GM12878 (cell line): Measurements from ENCODE around the gene ATG4B. TPM values are rescaled to one million over a fixed set of nuclear protein-coding genes. Genes with fewer than 3 reads are reported as not detected.

Source experiments
- ATAC-seq: fragments of 200-7000 bp; cut with Tn5 transposase; 3 replicates; pipeline ENCODE4 v1.9.1; 2020; ENCODE audit warnings: mild to moderate bottlenecking, moderate library complexity
- BruUV-seq: library from RNA; stranded (reverse); fragments of 400-500 nt; replicated peaks from 2 replicates; lab custom pipeline; 2021; lab: Mats Ljungman, UMichigan
- CTCF ChIA-PET: fragments of 300-600 bp; sonication (Branson Sonifier 250); formaldehyde crosslinking; extraction: SDS; loops from one replicate; lab custom pipeline; 2021; ENCODE audit warnings: inconsistent platforms; lab: Yijun Ruan, JAX
- POLR2A ChIA-PET: fragments of 350-600 bp; formaldehyde crosslinking; extraction: SDS; loops from one replicate; lab custom pipeline; 2021; ENCODE audit warnings: inconsistent platforms; lab: Charles Lee
- RAD21 ChIA-PET: fragments of 300-600 bp; sonication (Branson Sonifier 250); formaldehyde crosslinking; loops from one replicate; lab custom pipeline; 2023; ENCODE audit warnings: antibody characterized with exemption; ENCODE audit not compliant: unreplicated experiment; lab: Charles Lee
- SMC1A ChIA-PET: fragments of 300-600 bp; sonication (Branson Sonifier 250); formaldehyde crosslinking; loops from one replicate; lab custom pipeline; 2023; ENCODE audit not compliant: unreplicated experiment, uncharacterized antibody; lab: Charles Lee
- DNase-seq: peaks from one replicate; pipeline ENCODE4 v3.0.0-alpha.2; 2011; ENCODE audit warnings: low read depth, low spot score
- FAIRE-seq: peaks from 3 replicates; lab custom pipeline; 2011; peaks lifted over from hg19 to GRCh38; lab: Jason Lieb, UNC
- H2AFZ ChIP-seq: 2 replicates; pipeline ENCODE4 v1.6.0; 2011; ENCODE audit warnings: low read depth, low read length, control low read depth; ENCODE audit not compliant: control insufficient read depth
- H3K27ac ChIP-seq: 2 replicates; pipeline ENCODE4 v1.5.1; 2011; ENCODE audit warnings: control low read depth; ENCODE audit not compliant: control insufficient read depth, insufficient read depth
- H3K27me3 ChIP-seq, 2 experiments: replicated peaks in 1 of 2; 2 replicates each; pipeline versions ENCODE4 v1.6.0 to v1.6.1; 2011; ENCODE audit warnings: low read length in 1 of 2; ENCODE audit not compliant: control insufficient read depth in 2 of 2, insufficient read depth in 2 of 2
- H3K36me3 ChIP-seq, 2 experiments: 2 replicates each; pipeline ENCODE4 v1.5.1; 2011; ENCODE audit warnings: low read length in 1 of 2; ENCODE audit not compliant: control insufficient read depth in 2 of 2, insufficient read depth in 2 of 2
- H3K4me1 ChIP-seq: 2 replicates; pipeline ENCODE4 v1.6.1; 2011; ENCODE audit warnings: mild to moderate bottlenecking, low read length, moderate library complexity, mixed read lengths; ENCODE audit not compliant: control insufficient read depth, insufficient read depth
- H3K4me2 ChIP-seq: 2 replicates; pipeline ENCODE4 v1.6.0; 2011; ENCODE audit warnings: control low read depth; ENCODE audit not compliant: control insufficient read depth, insufficient read depth
- H3K4me3 ChIP-seq: fragments of 200-600 bp; sonication (generic); 2 replicates; pipeline ENCODE4 v1.5.1; 2016
- H3K79me2 ChIP-seq: 2 replicates; pipeline ENCODE4 v1.6.0; 2011; ENCODE audit warnings: low read length; ENCODE audit not compliant: control insufficient read depth, insufficient read depth
- H3K9ac ChIP-seq: 2 replicates; pipeline ENCODE4 v1.8.0; 2011; ENCODE audit warnings: low read length, control low read depth, mixed read lengths; ENCODE audit not compliant: control insufficient read depth, insufficient read depth
- H3K9me3 ChIP-seq: replicated peaks from 3 replicates; pipeline ENCODE4 v1.5.1; 2011; ENCODE audit warnings: mild to moderate bottlenecking, low read length; ENCODE audit not compliant: control insufficient read depth, insufficient read depth
- H4K20me1 ChIP-seq: 2 replicates; pipeline ENCODE4 v1.6.0; 2011; ENCODE audit not compliant: control insufficient read depth, insufficient read depth
- CBX5 ChIP-seq: sonication (generic); IDR thresholded peaks from 2 replicates; pipeline ENCODE4 v1.6.1; 2016; ENCODE audit warnings: low read depth, moderate library complexity, mild to moderate bottlenecking, inconsistent platforms
- POLR2A ChIP-seq: IDR thresholded peaks from 2 replicates; pipeline ENCODE4 v1.6.1; 2011; ENCODE audit warnings: low read depth, mild to moderate bottlenecking, low read length
- RELA ChIP-seq: fragments of 450-650 bp; IDR thresholded peaks from 2 replicates; pipeline ENCODE4 v1.8.0; 2014; ENCODE audit warnings: borderline replicate concordance; ENCODE audit not compliant: partially characterized antibody
- whole genome bisulfite sequencing: methylation state at CpG from one replicate; pipeline ENCODE4 v1.1.6; 2016; ENCODE audit warnings: low lambda C conversion rate; ENCODE audit not compliant: insufficient replicate concordance, insufficient coverage; ENCODE audit errors: missing lambda C conversion rate; 5-methylcytosine and 5-hydroxymethylcytosine counted together
- in situ Hi-C: fragments of 300-500 bp; cut with MboI; formaldehyde crosslinking; loops from 9 replicates; pipeline ENCODE4 v1.14.3; 2018; ENCODE audit warnings: mixed read lengths
- intact Hi-C: fragments of 100-400 bp; cut with micrococcal nuclease; formaldehyde crosslinking; loops from one replicate; pipeline ENCODE4 v1.14.2; 2022; ENCODE audit not compliant: unreplicated experiment
- polyA plus RNA-seq, 11 experiments: library from polyadenylated mRNA; depleted of rRNA in 4 of 11; unstranded in 6 of 11; stranded (reverse) in 5 of 11; fragments of >200 nt; fragmentation: Nextera tagmentation in 4 of 11; fragmentation: Illumina TruSeq in 1 of 11; extraction: Ambion mirVana in 4 of 11; extraction: Trizol in 1 of 11; gene quantifications; 1 replicate in 1 of 11; 2 replicates in 10 of 11; pipeline versions ENCODE4 v1.2.1 to v1.2.3, GENCODE V29; 2011 to 2016; ENCODE audit warnings: inconsistent platforms in 2 of 11, missing spikeins in 2 of 11, low read depth in 1 of 11
- total RNA-seq, 4 experiments: library from RNA; depleted of rRNA in 3 of 4; stranded (reverse); fragments of >200 nt in 3 of 4; fragmentation: Illumina TruSeq in 1 of 4; extraction: Trizol in 1 of 4; gene quantifications; 2 replicates each; pipeline versions ENCODE4 v1.2.1 to v1.2.3, GENCODE V29; 2013 to 2021

The ATG4B gene
- total and polyA plus RNA-seq, 10 of the 15 experiments (the other 5 are each of a cell fraction or from before 2014, with no cell fraction given) = 5.8 to 84.1 (median 64.9) TPM

DNA sequence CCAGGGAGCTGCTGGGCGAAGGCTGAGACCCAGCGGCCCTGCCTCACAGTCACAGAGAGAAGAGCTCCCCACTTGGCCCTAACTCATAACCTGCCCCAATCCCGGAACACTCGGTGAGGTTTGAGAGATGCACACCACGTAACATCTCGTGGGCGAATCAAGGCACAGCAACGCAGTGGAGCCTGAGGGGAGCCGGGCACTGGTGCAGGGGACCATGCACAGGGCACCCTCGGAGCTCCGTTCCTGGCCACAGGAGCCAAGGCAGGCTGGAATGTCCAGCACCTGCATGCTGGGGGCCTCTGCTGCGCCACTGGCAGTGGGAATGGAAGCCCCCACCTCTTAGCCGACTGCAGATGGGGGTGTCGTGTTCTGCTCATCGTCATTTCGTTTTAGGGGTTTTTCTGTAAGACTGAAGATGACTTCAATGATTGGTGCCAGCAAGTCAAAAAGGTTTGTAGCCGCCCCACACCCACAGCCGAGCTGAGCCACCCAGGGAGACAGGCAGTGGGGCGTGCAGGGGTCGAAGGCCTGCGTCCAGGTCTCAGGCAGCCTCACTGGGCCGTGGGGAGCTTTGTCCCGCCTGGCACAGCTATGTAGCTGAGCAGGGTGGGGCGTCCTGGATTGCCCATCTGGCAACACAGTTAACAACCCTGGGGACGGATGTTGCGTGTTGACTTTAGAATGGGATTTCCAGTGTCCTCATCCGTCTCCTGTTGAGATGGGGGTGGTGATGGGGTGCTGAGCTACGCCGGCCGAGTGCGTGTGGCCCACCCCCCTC lies 33.0 kb downstream of the ATG4B start:
- no peak for TF ChIP-seq CBX5
- TF ChIP-seq, all 136 proteins: peak for 0
- Histone ChIP-seq H3K4me1 (no peaks in the 10 kb centered on the region), H2AFZ (no peak overlapping the region), H3K9me3 (no peaks in the 10 kb centered on the region), H3K36me3 (peaks cover 0 to 7% of the 10 kb centered on the region in 2 experiments; a peak in 3 of 4 replicates), H3K27me3 (no peaks in the 10 kb centered on the region), H3K79me2 (no peaks in the 10 kb centered on the region), H3K4me3 (no peak overlapping the region), H4K20me1 (no peaks in the 10 kb centered on the region), H3K9ac (no peak overlapping the region), H3K27ac (no peak overlapping the region), H3K4me2 (no peak overlapping the region)
- no peak for ATAC-seq
- intact Hi-C loops (no loop called here), in situ Hi-C loops (no loop called here)
- no TSS peak for BruUV-seq
- POLR2A ChIA-PET = no interaction called here
- no peak for FAIRE-seq
- CTCF ChIA-PET = interaction anchor here (1.7 kb wide), 1 partner anchor 207 kb away, joined by 8 read pairs; no protein-coding TSS in a partner anchor
- SMC1A ChIA-PET = interaction anchor here (1.5 kb wide), 1 partner anchor 11 kb away, joined by 3 read pairs; no protein-coding TSS in a partner anchor
- RAD21 ChIA-PET = no interaction called here
- 89% methylated on average over 31 of the region's 31 CpGs for WGBS
- DNase-seq = no peak

DNA sequence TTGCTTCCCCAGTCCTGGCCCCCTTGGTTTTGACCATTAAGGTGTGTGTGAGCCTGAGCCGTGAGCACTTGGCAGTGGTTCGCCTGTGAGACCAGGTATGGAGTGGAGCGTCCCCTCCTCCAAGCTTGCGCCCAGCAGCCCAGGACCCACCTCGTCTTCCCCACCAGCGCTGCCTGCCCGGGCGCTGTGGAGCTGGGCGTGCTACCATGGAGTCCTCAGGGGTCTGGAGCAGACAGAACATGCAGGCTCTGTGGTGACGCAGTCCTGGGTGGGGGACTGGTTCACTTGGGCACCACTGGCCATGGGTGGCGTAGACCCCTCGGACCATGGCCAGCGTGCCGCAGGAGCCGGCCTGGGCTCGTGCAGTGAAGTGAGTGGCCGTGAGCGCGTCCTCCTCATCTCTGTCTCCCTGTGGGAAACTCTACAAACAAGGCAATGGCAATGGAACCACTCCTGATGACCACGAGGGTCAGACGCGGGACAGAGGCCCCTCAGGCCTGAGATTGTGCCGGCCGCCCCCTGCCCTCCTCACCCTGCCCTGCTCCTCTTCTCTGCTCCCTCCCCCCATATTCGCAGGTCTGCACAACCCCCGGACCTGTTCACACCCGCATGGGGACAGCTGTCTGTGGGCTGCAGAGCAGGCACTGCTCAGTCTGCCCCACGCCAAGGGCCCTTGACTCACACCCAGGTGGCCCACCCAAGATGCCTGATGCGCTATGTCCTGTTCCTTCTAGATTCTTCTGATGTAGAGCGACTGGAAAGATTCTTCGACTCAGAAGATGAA lies 34.2 kb downstream of the ATG4B start:
- no TSS peak for BruUV-seq
- 92% methylated on average over 31 of the region's 31 CpGs for WGBS

More for the DNA sequence above, 34.2 kb downstream of the ATG4B start:
- Histone ChIP-seq H4K20me1 (no peaks in the 10 kb centered on the region), H3K4me2 (no peak overlapping the region), H2AFZ (no peak overlapping the region), H3K36me3 (peaks cover 0 to 6% of the 10 kb centered on the region in 2 experiments; a peak in 3 of 4 replicates), H3K27ac (no peak overlapping the region), H3K79me2 (no peaks in the 10 kb centered on the region), H3K4me1 (no peaks in the 10 kb centered on the region), H3K27me3 (no peaks in the 10 kb centered on the region), H3K9ac (no peak overlapping the region), H3K9me3 (no peaks in the 10 kb centered on the region), H3K4me3 (no peak overlapping the region)
- ChIA-PET CTCF (no interaction called here), SMC1A (interaction anchor here (1.5 kb wide), 1 partner anchor 12 kb away, joined by 3 read pairs; no protein-coding TSS in a partner anchor), POLR2A (no interaction called here), RAD21 (no interaction called here)
- TF ChIP-seq RELA (no peak), POLR2A (peak; percentile 34; the same call in 1 of the 2 replicates)
- intact Hi-C loops (no loop called here), in situ Hi-C loops (no loop called here)
- no peak for ATAC-seq
- no peak for DNase-seq
- no peak for FAIRE-seq
